ENCODE data around the gene OR51I1. TPM values are rescaled to one million over a fixed set of nuclear protein-coding genes. Genes with fewer than 3 reads are reported as not detected.

OR51I1 gene
- total RNA-seq, 1 experiment from 2014 or later: 23.1 TPM

DNA sequence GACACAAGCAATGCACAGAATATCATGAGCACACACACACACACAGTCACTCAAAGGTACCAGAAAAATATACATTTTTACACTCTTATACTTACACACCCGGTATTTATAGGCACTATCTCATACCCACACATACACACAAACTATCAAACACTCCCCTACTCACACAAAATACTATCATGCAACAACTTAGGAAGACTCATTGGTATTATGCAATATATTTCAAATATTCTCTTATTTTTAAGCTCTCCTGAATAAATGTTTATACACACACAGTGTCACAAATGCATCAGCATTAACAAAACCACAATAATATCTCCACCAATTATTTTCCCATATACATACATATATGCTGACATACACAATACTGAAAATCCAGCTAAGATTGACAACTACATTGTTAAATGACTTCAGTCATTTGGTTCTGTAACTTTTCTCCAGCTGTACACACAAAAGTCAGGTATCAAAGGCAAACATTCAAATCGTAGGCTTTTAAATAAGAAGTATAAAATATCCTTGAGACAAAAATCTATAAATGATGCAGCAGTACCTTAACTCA is 2.6 kb upstream of the OR51I1 start:
- peaks cover 100% of the 10 kb centered on the region for H3K79me2 ChIP-seq (ENCODE audit: insufficient read depth, low read length)
- ATAC-seq: no peak
- peaks cover 45% of the 10 kb centered on the region; the same call in 1 of the 2 replicates for H4K20me1 ChIP-seq (ENCODE audit: insufficient read depth)
- TF ChIP-seq ZFX (IDR thresholded peaks at IDR 0.05) (no peak), SRF (IDR thresholded peaks at IDR 0.05; ENCODE audit: low read depth) (no peak), EZH2 (IDR thresholded peaks at IDR 0.05) (no peak), TCF7L2 (IDR thresholded peaks at IDR 0.05; ENCODE audit: borderline replicate concordance, extremely low read depth, insufficient read depth, insufficient read length) (no peak), YY1 (IDR thresholded peaks at IDR 0.05; ENCODE audit: extremely low read depth, insufficient replicate concordance, low read depth, low read length) (no peak), CBX3 (IDR thresholded peaks at IDR 0.05; ENCODE audit: low read depth) (no peak), ATF3 (IDR thresholded peaks at IDR 0.05) (no peak), JUND (IDR thresholded peaks at IDR 0.05) (no peak), RAD21 (IDR thresholded peaks at IDR 0.05; ENCODE audit: low read depth) (no peak), EZH2phosphoT487 (IDR thresholded peaks at IDR 0.05; ENCODE audit: borderline replicate concordance) (no peak), POLR2A (IDR thresholded peaks at IDR 0.05; ENCODE audit: borderline replicate concordance, extremely low read depth, insufficient read depth, insufficient read length) (no peak), ZNF274 (IDR thresholded peaks at IDR 0.05; ENCODE audit: low read depth, low read length) (no peak), SP1 (IDR thresholded peaks at IDR 0.05; ENCODE audit: low read depth) (no peak), CTCF (IDR thresholded peaks at IDR 0.05 in 2 of 3, conservative IDR thresholded peaks at IDR 0.05 in 1 of 3; ENCODE audit: borderline replicate concordance in 1 of 3, insufficient read depth in 1 of 3, low read depth in 2 of 3, low read length in 2 of 3) (no peak), ELF1 (IDR thresholded peaks at IDR 0.05; ENCODE audit: borderline replicate concordance, low read depth) (no peak), ZBTB33 (IDR thresholded peaks at IDR 0.05; ENCODE audit: extremely low read depth, insufficient replicate concordance, low read length) (no peak), SIN3A (IDR thresholded peaks at IDR 0.05; ENCODE audit: low read depth) (no peak), POLR2AphosphoS5 (IDR thresholded peaks at IDR 0.05; ENCODE audit: low read depth, low read length) (no peak)
- TF ChIP-seq, protein P1, sequence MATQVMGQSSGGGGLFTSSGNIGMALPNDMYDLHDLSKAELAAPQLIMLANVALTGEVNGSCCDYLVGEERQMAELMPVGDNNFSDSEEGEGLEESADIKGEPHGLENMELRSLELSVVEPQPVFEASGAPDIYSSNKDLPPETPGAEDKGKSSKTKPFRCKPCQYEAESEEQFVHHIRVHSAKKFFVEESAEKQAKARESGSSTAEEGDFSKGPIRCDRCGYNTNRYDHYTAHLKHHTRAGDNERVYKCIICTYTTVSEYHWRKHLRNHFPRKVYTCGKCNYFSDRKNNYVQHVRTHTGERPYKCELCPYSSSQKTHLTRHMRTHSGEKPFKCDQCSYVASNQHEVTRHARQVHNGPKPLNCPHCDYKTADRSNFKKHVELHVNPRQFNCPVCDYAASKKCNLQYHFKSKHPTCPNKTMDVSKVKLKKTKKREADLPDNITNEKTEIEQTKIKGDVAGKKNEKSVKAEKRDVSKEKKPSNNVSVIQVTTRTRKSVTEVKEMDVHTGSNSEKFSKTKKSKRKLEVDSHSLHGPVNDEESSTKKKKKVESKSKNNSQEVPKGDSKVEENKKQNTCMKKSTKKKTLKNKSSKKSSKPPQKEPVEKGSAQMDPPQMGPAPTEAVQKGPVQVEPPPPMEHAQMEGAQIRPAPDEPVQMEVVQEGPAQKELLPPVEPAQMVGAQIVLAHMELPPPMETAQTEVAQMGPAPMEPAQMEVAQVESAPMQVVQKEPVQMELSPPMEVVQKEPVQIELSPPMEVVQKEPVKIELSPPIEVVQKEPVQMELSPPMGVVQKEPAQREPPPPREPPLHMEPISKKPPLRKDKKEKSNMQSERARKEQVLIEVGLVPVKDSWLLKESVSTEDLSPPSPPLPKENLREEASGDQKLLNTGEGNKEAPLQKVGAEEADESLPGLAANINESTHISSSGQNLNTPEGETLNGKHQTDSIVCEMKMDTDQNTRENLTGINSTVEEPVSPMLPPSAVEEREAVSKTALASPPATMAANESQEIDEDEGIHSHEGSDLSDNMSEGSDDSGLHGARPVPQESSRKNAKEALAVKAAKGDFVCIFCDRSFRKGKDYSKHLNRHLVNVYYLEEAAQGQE (IDR thresholded peaks at IDR 0.05; ENCODE audit: low read depth): no peak
- TF ChIP-seq, protein P2, sequence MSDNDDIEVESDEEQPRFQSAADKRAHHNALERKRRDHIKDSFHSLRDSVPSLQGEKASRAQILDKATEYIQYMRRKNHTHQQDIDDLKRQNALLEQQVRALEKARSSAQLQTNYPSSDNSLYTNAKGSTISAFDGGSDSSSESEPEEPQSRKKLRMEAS (IDR thresholded peaks at IDR 0.05): no peak
- no peak overlapping the region; the same call in 1 of the 2 replicates for H3K27ac ChIP-seq (ENCODE audit: low read depth, low read length)
- H3K4me1 ChIP-seq (ENCODE audit: control insufficient read depth in 1 of 2, insufficient read depth in 2 of 2, low read length in 2 of 2): peaks cover 0 to 34% of the 10 kb centered on the region in 2 experiments; a peak in 2 of 4 replicates
- POLR2A ChIA-PET: no interaction called here
- H3K36me3 ChIP-seq (ENCODE audit: control insufficient read depth in 1 of 2, insufficient read depth in 2 of 2, low read length in 2 of 2): peaks cover 16 to 60% of the 10 kb centered on the region in 2 experiments
- H2AFZ ChIP-seq (ENCODE audit: low read depth, low read length, poor library complexity, severe bottlenecking): no peak overlapping the region
- H3K9me2 ChIP-seq (ENCODE audit: insufficient read depth): no peaks in the 10 kb centered on the region
- intact Hi-C loops (cut with micrococcal nuclease): no loop called here
- no peaks in the 10 kb centered on the region for H3K9me3 ChIP-seq (ENCODE audit: control insufficient read depth in 1 of 2, insufficient read depth in 1 of 2, low read depth in 1 of 2, low read length in 2 of 2)
- no peaks in the 10 kb centered on the region for H3K27me3 ChIP-seq (ENCODE audit: insufficient read depth, low read length)
- no TSS peak for BruUV-seq (replicated peaks)
- H3K9ac ChIP-seq (ENCODE audit: low read length): no peak overlapping the region
- H3K4me2 ChIP-seq (ENCODE audit: low read length): no peak overlapping the region
- DNase-seq (ENCODE audit: low read depth, low spot score): no peak
- CTCF ChIA-PET: no interaction called here
- H3K4me3 ChIP-seq (replicated peaks in 1 of 2; ENCODE audit: low read depth in 1 of 2, low read length in 2 of 2): no peak overlapping the region
- RAD21 ChIA-PET (ENCODE audit: low non-redundant PET in 1 of 2, low total read pairs in 2 of 2, uncharacterized antibody in 2 of 2, unreplicated experiment in 2 of 2): no interaction called here

Measured in HCT116 (cell line).